D721Med (cell line): ENCODE data around the gene SLC17A4.

Experiments used
- DNase-seq: peaks from one replicate; pipeline ENCODE4 v3.0.0; 2011; ENCODE audit warnings: low spot score; ENCODE audit not compliant: insufficient read length
- FAIRE-seq: peaks from 2 replicates; lab custom pipeline; 2011; peaks lifted over from hg19 to GRCh38; lab: Jason Lieb, UNC
- CTCF ChIP-seq: IDR thresholded peaks from 2 replicates; pipeline ENCODE4 v1.5.1; 2012; ENCODE audit warnings: mild to moderate bottlenecking, control low read depth; ENCODE audit not compliant: insufficient read depth; ENCODE audit errors: missing control alignments

The SLC17A4 gene

GRCh38 chr6:25717866-25718740 lies 36.4 kb upstream of the SLC17A4 start:
- peak; percentile 58 for FAIRE-seq
- DNase-seq = no peak
- peak; percentile 67 for TF ChIP-seq CTCF

- no peak for TF ChIP-seq CTCF
- DNase-seq = no peak
- no peak for FAIRE-seq
These were observed 28.2 kb upstream of the SLC17A4 start for GRCh38 chr6:25726122-25726911.

GRCh38 chr6:25727028-25727427 lies 27.5 kb upstream of the SLC17A4 start:
- no peak for DNase-seq
- TF ChIP-seq CTCF = no peak
- FAIRE-seq = no peak

- no peak for DNase-seq
These were observed 23.6 kb upstream of the SLC17A4 start for GRCh38 chr6:25730907-25731306.

GRCh38 chr6:25731721-25732120 lies 22.8 kb upstream of the SLC17A4 start:
- FAIRE-seq (no peak), DNase-seq (no peak)
- TF ChIP-seq CTCF = no peak

More at GRCh38 chr6:25730907-25731306, 23.6 kb upstream of the SLC17A4 start:
- FAIRE-seq = peak; percentile 70
- no peak for TF ChIP-seq CTCF

- no peak for TF ChIP-seq CTCF
- DNase-seq (no peak), FAIRE-seq (no peak)
These were observed 21.9 kb upstream of the SLC17A4 start for GRCh38 chr6:25732468-25733198.
